GM20000 (cell line): ENCODE measurements around the gene FHOD1.

Source experiments
- DNase-seq: peaks from one replicate; pipeline ENCODE4 v3.0.0; 2012; ENCODE audit warnings: low spot score
- CTCF ChIP-seq: IDR thresholded peaks from 2 replicates; pipeline ENCODE4 v1.5.1; 2012; ENCODE audit warnings: mild to moderate bottlenecking, control low read depth; ENCODE audit errors: extremely low read depth, missing control alignments

FHOD1 gene

GRCh38 chr16:67202956-67203493 is 44.3 kb downstream of the FHOD1 start:
- no peak for TF ChIP-seq CTCF
- DNase-seq, result peak; percentile 13

DNA sequence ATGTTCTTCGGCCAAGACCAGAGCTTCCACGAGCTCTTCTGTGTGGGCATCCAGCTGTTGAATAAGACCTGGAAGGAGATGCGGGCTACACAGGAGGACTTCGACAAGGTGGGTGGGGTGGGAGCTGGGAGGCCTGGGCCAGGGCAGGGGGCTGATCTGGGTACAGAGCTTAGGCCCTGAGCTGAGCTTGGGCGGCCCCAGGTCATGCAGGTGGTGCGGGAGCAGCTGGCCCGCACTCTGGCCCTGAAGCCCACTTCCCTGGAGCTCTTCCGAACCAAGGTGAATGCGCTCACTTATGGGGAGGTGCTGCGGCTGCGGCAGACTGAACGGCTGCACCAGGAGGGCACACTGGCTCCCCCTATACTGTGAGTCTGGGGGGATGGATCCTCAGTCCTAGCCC is 44.9 kb downstream of the FHOD1 start:
- DNase-seq, result no peak

GRCh38 chr16:67201411-67202345 is 45.6 kb downstream of the FHOD1 start:
- TF ChIP-seq CTCF, result no peak
- DNase-seq, result peak; percentile 15

More for the DNA sequence above, 44.9 kb downstream of the FHOD1 start:
- TF ChIP-seq CTCF, result no peak

DNA sequence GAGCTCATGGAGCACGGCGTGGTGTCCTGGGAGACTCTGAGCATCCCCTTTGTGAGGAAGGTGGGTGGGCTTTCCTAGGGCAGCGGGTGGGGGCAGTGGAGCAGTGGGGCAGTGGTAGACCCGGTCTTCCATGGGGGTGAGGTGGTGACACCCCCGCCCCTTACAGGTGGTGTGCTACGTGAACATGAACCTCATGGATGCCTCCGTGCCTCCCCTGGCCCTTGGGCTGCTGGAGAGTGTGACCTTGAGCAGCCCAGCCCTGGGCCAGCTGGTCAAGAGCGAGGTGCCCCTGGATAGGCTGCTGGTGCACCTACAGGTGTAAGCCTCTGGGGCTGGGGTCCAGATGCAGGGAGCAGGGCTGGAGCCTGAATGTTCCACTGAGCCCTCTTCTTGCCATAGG is 46.8 kb downstream of the FHOD1 start:
- no peak for TF ChIP-seq CTCF
- DNase-seq, result peak; percentile 28

GRCh38 chr16:67199808-67200198 is 47.5 kb downstream of the FHOD1 start:
- DNase-seq, result no peak
- TF ChIP-seq CTCF, result no peak

DNA sequence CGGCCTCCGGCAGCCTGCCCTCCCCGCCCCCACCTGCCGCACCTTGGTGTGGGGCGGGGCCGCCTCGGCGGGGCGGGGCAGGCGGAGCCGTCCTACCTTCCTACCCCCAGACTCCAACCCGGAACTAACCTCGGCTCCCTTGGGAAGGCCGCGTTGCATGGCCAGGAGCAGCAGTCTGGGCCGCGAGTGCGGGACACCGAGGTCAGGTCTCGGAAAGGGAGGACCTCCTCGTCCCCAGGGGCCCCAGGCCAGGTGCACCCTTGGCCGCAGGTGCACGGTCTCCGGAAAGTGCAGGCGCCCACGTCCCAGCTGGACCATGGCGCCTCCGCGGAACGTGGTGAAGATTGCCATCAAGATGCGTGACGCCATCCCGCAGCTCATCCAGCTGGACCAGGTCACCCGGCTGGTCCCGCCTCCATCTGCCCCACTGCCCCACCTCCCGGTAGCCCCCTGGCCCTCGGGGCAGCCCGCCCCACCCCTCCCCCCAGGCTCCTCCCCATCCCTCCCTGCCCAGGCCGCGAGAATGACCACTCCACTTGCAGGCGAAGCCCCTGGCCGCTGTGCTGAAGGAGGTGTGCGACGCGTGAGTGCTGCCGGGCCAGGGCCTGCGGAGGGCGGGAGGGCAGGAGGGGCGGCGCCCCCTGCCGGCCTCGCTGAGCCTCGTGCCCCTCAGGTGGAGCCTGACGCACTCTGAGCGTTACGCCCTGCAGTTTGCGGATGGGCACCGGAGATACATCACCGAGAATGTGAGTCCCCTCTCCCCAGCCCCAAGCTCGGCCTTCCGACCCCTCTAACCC is 48.1 kb downstream of the FHOD1 start, which contains the start of gene ELMO3:
ELMO3 (plus strand) TSS at position 121 of the 797 bp plus-strand sequence; CDS start at position 317, 196 bp downstream.
- TF ChIP-seq CTCF, result no peak
- no peak for DNase-seq
